Neural cell (in vitro differentiated cells): ENCODE measurements around the gene SREK1.

ENCODE experiments used
- EP300 ChIP-seq: fragments of 450-650 bp; conservative IDR thresholded peaks from 2 replicates; pipeline ENCODE4 v1.6.1; 2014; ENCODE audit warnings: antibody characterized with exemption, mild to moderate bottlenecking, moderate library complexity; ENCODE audit not compliant: poor library complexity, severe bottlenecking
- EZH2 ChIP-seq: fragments of 200-600, 300-800 bp; shearing (Covaris generic), sonication (generic); IDR thresholded peaks from 2 replicates; pipeline ENCODE4 v1.6.1; 2014; ENCODE audit warnings: antibody characterized with exemption, low read length, borderline replicate concordance, mild to moderate bottlenecking; ENCODE audit not compliant: insufficient read depth, poor library complexity, severe bottlenecking
- MXI1 ChIP-seq: fragments of 450-650 bp; conservative IDR thresholded peaks from 2 replicates; pipeline ENCODE4 v1.6.1; 2014; ENCODE audit warnings: antibody characterized with exemption, mild to moderate bottlenecking; ENCODE audit not compliant: poor library complexity, severe bottlenecking
- POLR2AphosphoS5 ChIP-seq: IDR thresholded peaks from 2 replicates; pipeline ENCODE4 v1.6.1; 2012
- RAD21 ChIP-seq: fragments of 450-650 bp; conservative IDR thresholded peaks from 2 replicates; pipeline ENCODE4 v1.6.1; 2014; ENCODE audit warnings: antibody characterized with exemption, mild to moderate bottlenecking, moderate library complexity
- SMC3 ChIP-seq: fragments of 450-650 bp; conservative IDR thresholded peaks from 2 replicates; pipeline ENCODE4 v1.6.1; 2014; ENCODE audit warnings: antibody characterized with exemption, mild to moderate bottlenecking, moderate library complexity; ENCODE audit not compliant: poor library complexity
- TAF1 ChIP-seq: IDR thresholded peaks from 2 replicates; pipeline ENCODE4 v1.6.1; 2012; ENCODE audit warnings: low read depth
- TF ChIP-seq, protein P1 (sequence below): fragments of 450-650 bp; IDR thresholded peaks from 2 replicates; pipeline ENCODE4 v1.5.1; 2014; ENCODE audit warnings: antibody characterized with exemption, mild to moderate bottlenecking, moderate library complexity; ENCODE audit not compliant: poor library complexity, severe bottlenecking
- TF ChIP-seq, protein P2 (sequence below): IDR thresholded peaks from 2 replicates; pipeline ENCODE4 v1.6.1; 2012; ENCODE audit warnings: borderline replicate concordance

DNA sequence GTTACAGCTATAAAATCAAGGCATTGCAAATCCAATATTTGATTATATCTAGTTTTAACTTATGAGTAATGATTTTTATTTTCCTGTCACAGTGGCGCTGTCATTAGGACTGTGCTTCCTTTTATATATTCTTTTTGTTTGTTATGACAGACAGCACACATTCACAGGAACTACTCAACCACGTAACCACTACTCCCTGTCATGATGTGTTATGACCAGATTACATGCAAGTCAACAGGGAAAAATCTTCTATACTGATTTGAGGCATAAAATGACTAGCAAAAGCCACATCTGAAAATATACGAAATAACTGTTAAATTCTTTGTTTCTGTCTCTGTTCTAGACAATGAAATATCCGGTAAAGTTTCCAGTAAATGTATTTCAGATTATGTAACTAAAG, 25.4 kb downstream of the SREK1 start:
- no peak for TF ChIP-seq EP300
- TF ChIP-seq, protein P1, sequence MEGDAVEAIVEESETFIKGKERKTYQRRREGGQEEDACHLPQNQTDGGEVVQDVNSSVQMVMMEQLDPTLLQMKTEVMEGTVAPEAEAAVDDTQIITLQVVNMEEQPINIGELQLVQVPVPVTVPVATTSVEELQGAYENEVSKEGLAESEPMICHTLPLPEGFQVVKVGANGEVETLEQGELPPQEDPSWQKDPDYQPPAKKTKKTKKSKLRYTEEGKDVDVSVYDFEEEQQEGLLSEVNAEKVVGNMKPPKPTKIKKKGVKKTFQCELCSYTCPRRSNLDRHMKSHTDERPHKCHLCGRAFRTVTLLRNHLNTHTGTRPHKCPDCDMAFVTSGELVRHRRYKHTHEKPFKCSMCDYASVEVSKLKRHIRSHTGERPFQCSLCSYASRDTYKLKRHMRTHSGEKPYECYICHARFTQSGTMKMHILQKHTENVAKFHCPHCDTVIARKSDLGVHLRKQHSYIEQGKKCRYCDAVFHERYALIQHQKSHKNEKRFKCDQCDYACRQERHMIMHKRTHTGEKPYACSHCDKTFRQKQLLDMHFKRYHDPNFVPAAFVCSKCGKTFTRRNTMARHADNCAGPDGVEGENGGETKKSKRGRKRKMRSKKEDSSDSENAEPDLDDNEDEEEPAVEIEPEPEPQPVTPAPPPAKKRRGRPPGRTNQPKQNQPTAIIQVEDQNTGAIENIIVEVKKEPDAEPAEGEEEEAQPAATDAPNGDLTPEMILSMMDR = no peak
- no peak for TF ChIP-seq SMC3
- TF ChIP-seq, protein P2, sequence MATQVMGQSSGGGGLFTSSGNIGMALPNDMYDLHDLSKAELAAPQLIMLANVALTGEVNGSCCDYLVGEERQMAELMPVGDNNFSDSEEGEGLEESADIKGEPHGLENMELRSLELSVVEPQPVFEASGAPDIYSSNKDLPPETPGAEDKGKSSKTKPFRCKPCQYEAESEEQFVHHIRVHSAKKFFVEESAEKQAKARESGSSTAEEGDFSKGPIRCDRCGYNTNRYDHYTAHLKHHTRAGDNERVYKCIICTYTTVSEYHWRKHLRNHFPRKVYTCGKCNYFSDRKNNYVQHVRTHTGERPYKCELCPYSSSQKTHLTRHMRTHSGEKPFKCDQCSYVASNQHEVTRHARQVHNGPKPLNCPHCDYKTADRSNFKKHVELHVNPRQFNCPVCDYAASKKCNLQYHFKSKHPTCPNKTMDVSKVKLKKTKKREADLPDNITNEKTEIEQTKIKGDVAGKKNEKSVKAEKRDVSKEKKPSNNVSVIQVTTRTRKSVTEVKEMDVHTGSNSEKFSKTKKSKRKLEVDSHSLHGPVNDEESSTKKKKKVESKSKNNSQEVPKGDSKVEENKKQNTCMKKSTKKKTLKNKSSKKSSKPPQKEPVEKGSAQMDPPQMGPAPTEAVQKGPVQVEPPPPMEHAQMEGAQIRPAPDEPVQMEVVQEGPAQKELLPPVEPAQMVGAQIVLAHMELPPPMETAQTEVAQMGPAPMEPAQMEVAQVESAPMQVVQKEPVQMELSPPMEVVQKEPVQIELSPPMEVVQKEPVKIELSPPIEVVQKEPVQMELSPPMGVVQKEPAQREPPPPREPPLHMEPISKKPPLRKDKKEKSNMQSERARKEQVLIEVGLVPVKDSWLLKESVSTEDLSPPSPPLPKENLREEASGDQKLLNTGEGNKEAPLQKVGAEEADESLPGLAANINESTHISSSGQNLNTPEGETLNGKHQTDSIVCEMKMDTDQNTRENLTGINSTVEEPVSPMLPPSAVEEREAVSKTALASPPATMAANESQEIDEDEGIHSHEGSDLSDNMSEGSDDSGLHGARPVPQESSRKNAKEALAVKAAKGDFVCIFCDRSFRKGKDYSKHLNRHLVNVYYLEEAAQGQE = no peak
- TF ChIP-seq TAF1 = no peak
- peak; percentile 50 for TF ChIP-seq POLR2AphosphoS5
- no peak for TF ChIP-seq MXI1
- TF ChIP-seq EZH2 = no peak
- TF ChIP-seq RAD21 = no peak
